Choroid plexus epithelial cell (primary cell): ENCODE data around the gene CPN2.

ENCODE experiments used
- DNase-seq: peaks from one replicate; pipeline ENCODE4 v3.0.0-alpha.2; 2010; ENCODE audit warnings: low read depth
- H3K4me3 ChIP-seq: 2 replicates; pipeline ENCODE4 v1.5.1; 2011; ENCODE audit warnings: low read depth, mild to moderate bottlenecking, control low read depth, low read length, moderate library complexity
- TF ChIP-seq, protein P1 (sequence below): conservative IDR thresholded peaks from 2 replicates; pipeline ENCODE4 v1.5.1; 2011; ENCODE audit warnings: low read depth, mild to moderate bottlenecking, control low read depth, inconsistent platforms, low read length, moderate library complexity

The CPN2 gene

DNA sequence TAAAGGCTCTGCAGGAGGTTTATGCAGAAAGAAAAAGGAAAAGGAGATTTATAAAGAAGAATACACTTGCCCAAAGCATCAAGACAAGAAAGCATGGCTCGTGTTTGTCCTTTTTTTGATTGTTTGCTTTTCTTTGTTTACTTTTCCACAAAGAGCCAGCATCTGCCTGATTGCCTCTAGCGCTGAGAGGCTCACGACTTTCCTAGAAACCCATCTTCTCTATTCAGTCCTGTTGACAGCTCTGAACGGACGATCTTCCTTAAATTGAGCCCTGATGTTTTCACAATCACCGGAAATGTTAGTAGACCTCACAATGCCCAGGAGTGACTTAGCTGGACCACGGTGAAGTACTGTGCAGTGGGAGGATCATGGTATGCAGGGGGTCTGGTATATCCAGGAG lies 35.5 kb upstream of the CPN2 start:
- H3K4me3 ChIP-seq, result no peak overlapping the region
- no peak for DNase-seq
- TF ChIP-seq, protein P1, sequence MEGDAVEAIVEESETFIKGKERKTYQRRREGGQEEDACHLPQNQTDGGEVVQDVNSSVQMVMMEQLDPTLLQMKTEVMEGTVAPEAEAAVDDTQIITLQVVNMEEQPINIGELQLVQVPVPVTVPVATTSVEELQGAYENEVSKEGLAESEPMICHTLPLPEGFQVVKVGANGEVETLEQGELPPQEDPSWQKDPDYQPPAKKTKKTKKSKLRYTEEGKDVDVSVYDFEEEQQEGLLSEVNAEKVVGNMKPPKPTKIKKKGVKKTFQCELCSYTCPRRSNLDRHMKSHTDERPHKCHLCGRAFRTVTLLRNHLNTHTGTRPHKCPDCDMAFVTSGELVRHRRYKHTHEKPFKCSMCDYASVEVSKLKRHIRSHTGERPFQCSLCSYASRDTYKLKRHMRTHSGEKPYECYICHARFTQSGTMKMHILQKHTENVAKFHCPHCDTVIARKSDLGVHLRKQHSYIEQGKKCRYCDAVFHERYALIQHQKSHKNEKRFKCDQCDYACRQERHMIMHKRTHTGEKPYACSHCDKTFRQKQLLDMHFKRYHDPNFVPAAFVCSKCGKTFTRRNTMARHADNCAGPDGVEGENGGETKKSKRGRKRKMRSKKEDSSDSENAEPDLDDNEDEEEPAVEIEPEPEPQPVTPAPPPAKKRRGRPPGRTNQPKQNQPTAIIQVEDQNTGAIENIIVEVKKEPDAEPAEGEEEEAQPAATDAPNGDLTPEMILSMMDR, result no peak

DNA sequence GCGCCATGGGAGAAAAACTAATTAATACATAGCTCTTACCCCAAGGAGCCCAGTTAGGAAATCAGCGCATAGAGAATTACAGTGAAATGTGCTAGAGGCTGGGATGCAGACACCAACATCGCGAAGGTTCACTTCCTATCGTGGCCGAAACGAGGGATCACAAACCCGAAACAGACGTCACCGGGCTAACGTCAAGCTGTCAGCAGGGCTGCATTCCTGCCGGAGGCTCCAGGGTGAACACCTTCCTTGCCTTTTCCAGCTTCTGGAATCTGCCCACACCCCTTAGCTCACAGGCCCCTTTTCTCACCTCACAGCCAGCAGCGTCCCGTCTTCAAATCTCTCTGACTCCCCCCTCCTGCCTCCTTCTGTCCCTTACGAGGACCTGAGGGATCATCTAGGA lies 34.9 kb upstream of the CPN2 start:
- TF ChIP-seq, protein P1, result no peak

DNA sequence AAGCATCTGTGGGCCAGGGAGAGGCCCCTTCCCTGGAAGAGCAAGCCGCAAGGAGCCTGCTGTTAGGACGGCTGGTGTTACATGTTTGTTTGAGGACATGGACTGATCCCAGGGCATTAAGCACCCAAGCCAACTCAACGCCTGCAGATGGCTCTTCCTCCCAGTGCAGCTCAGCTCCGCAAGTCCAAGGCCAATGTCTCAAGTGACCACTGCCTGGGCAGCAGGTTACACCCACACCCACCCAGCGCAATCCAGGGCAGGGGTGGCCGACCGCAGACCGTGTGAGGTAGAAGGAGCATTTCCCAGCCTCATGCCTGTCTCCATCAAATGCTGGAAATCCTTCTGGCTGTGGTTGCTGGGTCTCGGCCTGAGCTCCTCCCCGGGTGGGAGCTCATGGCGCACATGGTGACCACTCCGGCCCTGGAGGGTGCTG lies 33.5 kb upstream of the CPN2 start:
- no peak for DNase-seq
- no peak overlapping the region for H3K4me3 ChIP-seq
- TF ChIP-seq, protein P1, result no peak

More for the DNA sequence above, 34.9 kb upstream of the CPN2 start:
- no peak overlapping the region for H3K4me3 ChIP-seq
- no peak for DNase-seq

DNA sequence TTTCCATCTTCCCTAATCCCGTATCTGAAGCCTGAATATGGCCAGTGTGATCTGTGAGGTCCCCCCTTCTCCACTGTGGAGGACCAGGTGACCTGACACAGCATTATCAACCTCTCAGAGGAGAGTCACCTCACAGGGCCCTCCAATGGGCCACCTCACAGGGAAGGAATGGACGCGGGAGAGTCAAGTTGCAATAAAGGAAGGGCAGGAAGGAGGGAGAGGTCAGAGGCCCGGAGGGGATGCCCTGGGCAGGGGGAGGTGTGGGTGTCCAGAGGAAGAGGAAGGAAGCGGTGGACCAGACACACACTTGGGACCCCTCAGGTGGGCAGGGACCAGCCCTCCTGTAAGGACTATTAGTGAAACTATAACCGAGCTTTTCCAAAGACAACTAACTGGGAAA lies 33.0 kb upstream of the CPN2 start:
- TF ChIP-seq, protein P1, result no peak
- no peak overlapping the region for H3K4me3 ChIP-seq
- no peak for DNase-seq

DNA sequence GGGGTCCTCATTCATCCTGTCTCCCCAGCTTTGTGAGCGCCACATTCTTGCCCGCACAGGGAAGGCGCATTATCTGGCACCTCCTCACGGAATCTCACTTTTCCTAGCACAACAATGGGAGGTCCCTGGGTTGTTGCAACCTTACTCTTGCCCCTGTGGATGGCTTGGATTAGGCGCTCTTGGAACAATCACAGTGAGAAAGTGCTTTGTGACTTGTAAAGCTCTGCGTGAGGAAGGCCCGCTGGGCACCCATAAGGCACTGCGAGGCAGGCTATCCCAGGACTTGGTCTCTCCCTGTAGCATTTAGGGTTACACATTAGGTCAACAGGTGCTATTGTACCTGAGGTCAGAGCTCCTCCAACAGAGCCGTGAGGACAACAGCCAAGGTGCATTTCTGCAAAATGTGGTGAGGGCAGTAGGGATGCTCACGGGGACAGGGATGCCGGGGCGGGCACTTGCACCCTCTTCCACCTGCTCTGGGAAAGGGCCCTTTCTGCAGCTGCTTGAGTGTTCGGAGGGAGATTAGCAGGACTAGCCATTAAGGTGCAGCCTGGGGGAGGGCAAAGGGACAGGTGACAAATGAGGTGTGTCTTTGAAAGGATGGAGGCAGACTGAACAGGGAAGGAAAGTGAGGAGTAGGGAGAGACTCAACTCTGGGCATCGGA lies 32.3 kb upstream of the CPN2 start:
- TF ChIP-seq, protein P1, result no peak
- H3K4me3 ChIP-seq, result no peak overlapping the region

DNA sequence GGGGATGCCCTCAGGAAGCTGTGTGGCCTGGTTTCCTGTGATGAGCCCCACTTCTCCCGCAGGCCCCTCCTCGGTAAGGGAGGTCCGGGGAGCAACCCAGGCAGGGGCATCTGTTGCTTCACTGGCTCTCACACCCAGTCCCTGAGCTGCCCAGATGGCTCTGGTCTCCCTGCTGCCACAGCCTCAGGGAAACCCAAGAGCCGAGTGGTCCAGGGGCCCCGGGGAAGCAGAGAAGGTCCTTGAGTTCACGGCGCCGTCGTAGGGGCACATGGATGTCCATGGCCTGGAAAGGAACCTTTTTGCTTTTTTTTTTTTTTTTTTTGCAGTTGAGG lies 31.7 kb upstream of the CPN2 start:
- no peak overlapping the region for H3K4me3 ChIP-seq
- TF ChIP-seq, protein P1, result no peak
- no peak for DNase-seq

More for the DNA sequence above, 32.3 kb upstream of the CPN2 start:
- DNase-seq, result no peak

GRCh38 chr3:194382196-194382891 lies 31.2 kb upstream of the CPN2 start:
- TF ChIP-seq, protein P1, result no peak
- DNase-seq, result no peak
- no peak overlapping the region for H3K4me3 ChIP-seq
